Prostate gland (tissue), 2 donors: ENCODE measurements around the gene RMP24.
"Not testable (repeated sequence)": the region's sequence is repeated elsewhere in the genome, so short reads cannot be mapped to it uniquely, and the experiment has no call there.

ENCODE experiments used
- DNase-seq: peaks from one replicate; pipeline ENCODE4 v3.0.0-alpha.2; 2019; ENCODE audit warnings: low spot score
- H3K27ac ChIP-seq, 2 donors: fragments of 200-600 bp; sonication (generic); 2 replicates each; pipeline ENCODE4 v1.5.1; 2017 to 2019
- H3K27me3 ChIP-seq: fragments of 200-600 bp; sonication (generic); replicated peaks from 2 replicates; pipeline ENCODE4 v1.5.1; 2019; ENCODE audit not compliant: insufficient read depth
- H3K36me3 ChIP-seq, 2 donors: fragments of 200-600 bp; sonication (generic); 1 replicate in 1 of 2; 2 replicates in 1 of 2; pipeline versions ENCODE4 v1.5.1 to v1.8.1; 2017 to 2019
- H3K4me1 ChIP-seq: fragments of 200-600 bp; sonication (generic); replicated peaks from 2 replicates; pipeline ENCODE4 v1.5.1; 2019
- H3K4me3 ChIP-seq, 2 donors: fragments of 200-600 bp; sonication (generic); 2 replicates each; pipeline ENCODE4 v1.5.1; 2017 to 2019
- H3K9me3 ChIP-seq: fragments of 200-600 bp; sonication (generic); 2 replicates; pipeline ENCODE4 v1.5.1; 2017
- CTCF ChIP-seq, 4 experiments: fragments of 200-600 bp in 2 of 4; fragments of 450-650 bp in 2 of 4; sonication (generic) in 2 of 4; IDR thresholded peaks; 1 replicate in 3 of 4; 2 replicates in 1 of 4; pipeline ENCODE4 v1.5.1; 2016 to 2019; ENCODE audit warnings: antibody characterized with exemption in 4 of 4, mild to moderate bottlenecking in 2 of 4, moderate library complexity in 2 of 4
- POLR2A ChIP-seq: fragments of 450-650 bp; IDR thresholded peaks from one replicate; pipeline ENCODE4 v1.6.1; 2016; ENCODE audit warnings: antibody characterized with exemption, mild to moderate bottlenecking
- POLR2AphosphoS5 ChIP-seq: sonication (generic); formaldehyde crosslinking; IDR thresholded peaks from one replicate; pipeline ENCODE4 v1.6.1; 2017; ENCODE audit warnings: antibody characterized with exemption
- WGBS: methylation state at CpG from one replicate; pipeline ENCODE4 v1.1.5; 2018; 5-methylcytosine and 5-hydroxymethylcytosine counted together
- intact Hi-C: fragments of 100-400 bp; cut with DNase I; formaldehyde crosslinking; loops from one replicate; pipeline ENCODE4 v1.14.2; 2022

Gene RMP24

DNA sequence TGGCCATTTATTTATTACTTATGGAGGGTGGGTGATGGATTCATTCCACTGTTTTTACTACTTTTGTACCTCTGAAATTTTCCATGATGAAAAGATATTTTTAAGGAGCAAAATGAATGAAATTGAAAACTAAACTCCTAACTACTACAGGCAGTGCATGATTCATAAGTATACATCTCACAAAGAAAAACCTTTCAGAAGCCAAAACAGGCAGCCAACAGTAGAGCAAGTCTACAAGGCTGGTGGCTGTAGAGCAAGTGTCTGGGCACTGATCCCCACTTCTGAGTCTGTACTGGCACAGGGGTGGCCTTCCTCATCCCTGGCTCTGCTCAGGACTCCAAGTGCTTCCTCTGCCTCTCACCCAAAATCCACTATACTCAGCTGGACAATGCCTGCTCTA, 8.2 kb upstream of the RMP24 start:
- H3K9me3 ChIP-seq: no peaks in the 10 kb centered on the region
- DNase-seq: no peak
- intact Hi-C loops: no loop called here
- H3K4me1 ChIP-seq: peaks cover 8% of the 10 kb centered on the region
- H3K27me3 ChIP-seq: no peaks in the 10 kb centered on the region
- TF ChIP-seq POLR2AphosphoS5: no peak
- no peak for TF ChIP-seq CTCF (IDR thresholded peaks at IDR 0.05)
- TF ChIP-seq POLR2A: no peak
- no peak overlapping the region for H3K4me3 ChIP-seq
- H3K36me3 ChIP-seq: no peaks in the 10 kb centered on the region
- no peak overlapping the region for H3K27ac ChIP-seq

GRCh38 chr18:35967866-35968265, 4.6 kb upstream of the RMP24 start:
- intact Hi-C loops, H3K4me3 ChIP-seq, H3K27me3 ChIP-seq, DNase-seq, H3K36me3 ChIP-seq, H3K27ac ChIP-seq, H3K4me1 ChIP-seq, H3K9me3 ChIP-seq: not testable (repeated sequence)
- WGBS: 44% methylated on average over 4 of the region's 4 CpGs

DNA sequence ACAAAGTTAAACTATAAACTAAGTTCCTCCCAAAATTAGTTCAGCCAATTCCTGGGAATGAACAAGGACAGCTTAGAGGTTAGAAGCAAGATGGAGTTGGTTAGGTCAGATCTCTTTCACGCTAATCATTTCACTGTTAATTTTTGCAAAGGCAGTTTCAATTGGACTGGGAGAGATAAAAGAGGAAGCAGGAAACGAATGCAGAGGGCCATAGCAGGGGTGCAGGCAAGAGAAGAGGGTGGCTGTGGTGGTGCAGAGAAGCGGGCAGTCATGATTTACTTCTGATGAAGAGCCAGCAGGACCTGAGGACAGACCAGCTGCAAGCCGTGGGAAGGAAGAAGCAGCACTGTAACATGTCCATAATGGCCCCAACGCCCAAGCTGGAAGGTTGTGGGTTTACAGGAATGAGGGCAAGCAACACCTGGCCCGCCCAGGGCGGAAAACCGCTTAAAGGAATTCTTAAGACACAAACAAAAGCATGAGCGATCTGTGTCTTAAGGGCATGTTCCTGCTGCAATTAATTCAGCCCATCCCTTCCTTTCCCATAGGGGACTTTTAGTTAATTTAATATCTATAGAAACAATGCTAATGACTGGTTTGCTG, 4.1 kb upstream of the RMP24 start:
- Histone ChIP-seq H3K27ac (no peak overlapping the region), H3K36me3 (no peaks in the 10 kb centered on the region), H3K4me1 (peaks cover 11% of the 10 kb centered on the region), H3K9me3 (no peaks in the 10 kb centered on the region), H3K27me3 (no peaks in the 10 kb centered on the region), H3K4me3 (no peak overlapping the region)
- TF ChIP-seq CTCF (IDR thresholded peaks at IDR 0.05) (no peak), POLR2A (no peak), POLR2AphosphoS5 (no peak)
- WGBS: 38% methylated on average over 9 of the region's 9 CpGs
- intact Hi-C loops: no loop called here
- DNase-seq: no peak

- intact Hi-C loops: no loop called here
- H3K4me3 ChIP-seq: no peak overlapping the region
- H3K27me3 ChIP-seq: no peaks in the 10 kb centered on the region
- H3K27ac ChIP-seq: no peak overlapping the region
- TF ChIP-seq POLR2AphosphoS5 (no peak), POLR2A (no peak), CTCF (IDR thresholded peaks at IDR 0.05) (no peak)
- H3K4me1 ChIP-seq: peaks cover 11% of the 10 kb centered on the region
- H3K9me3 ChIP-seq: no peaks in the 10 kb centered on the region
- no peaks in the 10 kb centered on the region for H3K36me3 ChIP-seq
- DNase-seq: no peak
Measured at GRCh38 chr18:35969676-35970075, 2.8 kb upstream of the RMP24 start.

DNA sequence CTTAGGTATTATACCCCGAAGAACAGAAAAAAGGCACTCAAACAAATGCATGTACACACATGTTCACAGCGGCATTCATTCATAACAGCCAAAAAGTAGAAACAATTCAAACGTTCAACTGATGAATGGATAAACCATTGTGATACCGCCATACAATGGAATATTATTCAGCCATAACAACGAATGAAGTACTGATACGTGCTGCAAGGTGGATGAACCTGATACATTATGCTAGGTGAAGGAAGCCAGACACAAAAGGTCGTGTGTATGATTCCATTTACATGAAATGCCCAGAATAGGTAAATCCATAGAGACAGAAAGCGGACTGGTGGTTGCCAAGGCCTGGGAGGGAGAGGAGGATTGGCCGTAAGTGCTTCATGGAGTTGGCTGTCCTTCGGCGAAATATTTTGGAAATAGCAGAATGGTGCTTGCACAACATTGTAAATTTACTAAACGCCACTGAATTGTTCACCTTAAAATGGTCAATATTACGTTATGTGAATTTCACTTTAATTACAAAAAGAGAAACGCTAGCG, 750 bp upstream of the RMP24 start:
- intact Hi-C loops: no loop called here

More for the DNA sequence above, 750 bp upstream of the RMP24 start:
- TF ChIP-seq CTCF (IDR thresholded peaks at IDR 0.05): no peak
- TF ChIP-seq POLR2A: no peak
- TF ChIP-seq POLR2AphosphoS5: no peak
- peaks cover 11% of the 10 kb centered on the region for H3K4me1 ChIP-seq
- H3K27me3 ChIP-seq: no peaks in the 10 kb centered on the region
- peak overlapping the region; percentile 84 to 89 for H3K27ac ChIP-seq
- peak overlapping the region; percentile 52 to 81 for H3K4me3 ChIP-seq
- WGBS: 17% methylated on average over 15 of the region's 15 CpGs
- H3K36me3 ChIP-seq: no peaks in the 10 kb centered on the region
- H3K9me3 ChIP-seq: no peaks in the 10 kb centered on the region
- DNase-seq: no peak
